HepG2 (cell line): ENCODE measurements around the gene FLAD1. TPM values are rescaled to one million over a fixed set of nuclear protein-coding genes. Genes with fewer than 3 reads are reported as not detected.

Experiments used
- ATF4 ChIP-seq, 2 experiments: fragments of 450-650 bp in 1 of 2; sonication (generic) in 1 of 2; formaldehyde crosslinking; IDR thresholded peaks; 2 replicates each; pipeline versions ENCODE4 v1.5.0 to v1.8.0; 2020 to 2022; ENCODE audit warnings: mild to moderate bottlenecking in 1 of 2, missing genetic modification reagents in 1 of 2
- FOSL1 ChIP-seq: sonication (generic); formaldehyde crosslinking; IDR thresholded peaks from 2 replicates; pipeline ENCODE4 v1.9.0; 2021; ENCODE audit warnings: missing genetic modification reagents, borderline replicate concordance
- GATA4 ChIP-seq: sonication (generic); IDR thresholded peaks from 2 replicates; pipeline ENCODE4 v1.6.1; 2016; ENCODE audit warnings: antibody characterized with exemption, low read depth, borderline replicate concordance
- HMGXB4 ChIP-seq, 2 experiments: sonication (generic) in 1 of 2; formaldehyde crosslinking in 1 of 2; IDR thresholded peaks; 2 replicates each; pipeline versions ENCODE4 v1.4.0 to v1.6.1; 2018 to 2020; ENCODE audit warnings: missing genetic modification reagents in 2 of 2, borderline replicate concordance in 1 of 2, low read depth in 1 of 2, mild to moderate bottlenecking in 1 of 2, missing biosample characterization in 1 of 2
- ISL2 ChIP-seq: sonication (generic); formaldehyde crosslinking; IDR thresholded peaks from 2 replicates; pipeline ENCODE4 v1.5.0; 2020; ENCODE audit warnings: missing genetic modification reagents
- JUND ChIP-seq: sonication (generic); formaldehyde crosslinking; IDR thresholded peaks from 2 replicates; pipeline ENCODE4 v1.8.0; 2022; ENCODE audit warnings: mild to moderate bottlenecking, missing genetic modification reagents
- KAT7 ChIP-seq: IDR thresholded peaks from 2 replicates; pipeline ENCODE4 v1.6.1; 2018; ENCODE audit warnings: borderline replicate concordance, missing compliant biosample characterization
- KLF12 ChIP-seq: sonication (generic); formaldehyde crosslinking; IDR thresholded peaks from 2 replicates; pipeline ENCODE4 v1.4.0; 2020; ENCODE audit warnings: missing genetic modification reagents, borderline replicate concordance
- PRMT3 ChIP-seq: sonication (generic); formaldehyde crosslinking; IDR thresholded peaks from 2 replicates; pipeline ENCODE4 v1.8.1; 2022; ENCODE audit warnings: low read depth, mild to moderate bottlenecking, moderate library complexity, missing genetic modification reagents, borderline replicate concordance
- RNF2 ChIP-seq: fragments of 450-650 bp; conservative IDR thresholded peaks from 2 replicates; pipeline ENCODE4 v1.6.1; 2016; ENCODE audit warnings: low read depth
- SAP130 ChIP-seq: IDR thresholded peaks from 2 replicates; pipeline ENCODE4 v1.6.1; 2016; ENCODE audit warnings: low read depth
- SRSF1 ChIP-seq: fragments of 200-400 bp; formaldehyde crosslinking; optimal IDR thresholded peaks from 2 replicates; pipeline ENCODE3; 2017; ENCODE audit warnings: mild to moderate bottlenecking, low read depth, low read length, moderate library complexity
- THRA ChIP-seq: sonication (generic); formaldehyde crosslinking; IDR thresholded peaks from 2 replicates; pipeline ENCODE4 v1.4.0; 2020; ENCODE audit warnings: missing genetic modification reagents, borderline replicate concordance
- ZIK1 ChIP-seq: sonication (generic); formaldehyde crosslinking; IDR thresholded peaks from 2 replicates; pipeline ENCODE4 v1.5.0; 2020; ENCODE audit warnings: mild to moderate bottlenecking, low read depth, missing genetic modification reagents, borderline replicate concordance
- ZMAT5 ChIP-seq: sonication (generic); formaldehyde crosslinking; IDR thresholded peaks from 2 replicates; pipeline ENCODE4 v1.5.0; 2020; ENCODE audit warnings: mild to moderate bottlenecking, low read depth, missing genetic modification reagents, borderline replicate concordance
- ZMYM4 ChIP-seq: sonication (generic); formaldehyde crosslinking; IDR thresholded peaks from 2 replicates; pipeline ENCODE4 v1.8.1; 2023; ENCODE audit warnings: mild to moderate bottlenecking, missing genetic modification reagents
- ZNF350 ChIP-seq: sonication (generic); formaldehyde crosslinking; IDR thresholded peaks from 2 replicates; pipeline ENCODE4 v1.4.0; 2020; ENCODE audit warnings: mild to moderate bottlenecking, low read depth, missing genetic modification reagents, borderline replicate concordance
- ZNF446 ChIP-seq: sonication (generic); formaldehyde crosslinking; IDR thresholded peaks from 2 replicates; pipeline ENCODE4 v1.5.0; 2020; ENCODE audit warnings: mild to moderate bottlenecking, missing genetic modification reagents
- ZNF468 ChIP-seq: sonication (generic); formaldehyde crosslinking; IDR thresholded peaks from 2 replicates; pipeline ENCODE4 v1.8.0; 2022; ENCODE audit warnings: mild to moderate bottlenecking, moderate library complexity, missing genetic modification reagents
- ZNF556 ChIP-seq: sonication (generic); formaldehyde crosslinking; IDR thresholded peaks from 2 replicates; pipeline ENCODE4 v1.4.0; 2020; ENCODE audit warnings: mild to moderate bottlenecking, missing genetic modification reagents, borderline replicate concordance
- ZNF772 ChIP-seq: sonication (generic); formaldehyde crosslinking; IDR thresholded peaks from 2 replicates; pipeline ENCODE4 v1.5.0; 2020; ENCODE audit warnings: mild to moderate bottlenecking, missing genetic modification reagents
- ZNF792 ChIP-seq: IDR thresholded peaks from 2 replicates; pipeline ENCODE4 v1.6.1; 2016
- ZNF839 ChIP-seq: sonication (generic); formaldehyde crosslinking; IDR thresholded peaks from 2 replicates; pipeline ENCODE4 v1.4.0; 2020; ENCODE audit warnings: missing genetic modification reagents, mild to moderate bottlenecking, borderline replicate concordance
- polyA plus RNA-seq, 8 experiments: library from polyadenylated mRNA; depleted of rRNA in 3 of 8; stranded (reverse) in 7 of 8; unstranded in 1 of 8; fragments of >200 nt; fragmentation: Illumina TruSeq in 4 of 8; extraction: Trizol in 4 of 8; gene quantifications; 2 replicates each; pipeline versions ENCODE4 v1.2.1 to v1.2.3, GENCODE V29; 2011 to 2016; ENCODE audit warnings: low read depth in 4 of 8, missing spikeins in 1 of 8, mixed read lengths in 1 of 8; ENCODE audit not compliant: insufficient read depth in 1 of 8
- total RNA-seq, 5 experiments: library from RNA; depleted of rRNA; stranded (reverse); fragments of >200 nt; fragmentation: Illumina TruSeq; extraction: Trizol; gene quantifications; 2 replicates each; pipeline ENCODE4 v1.2.3, GENCODE V29; 2016; ENCODE audit warnings: low read depth in 1 of 5
- TF ChIP-seq, protein P1 (sequence below): IDR thresholded peaks from 2 replicates; pipeline ENCODE4 v1.6.1; 2016; ENCODE audit warnings: mild to moderate bottlenecking, missing biosample characterization, missing genetic modification reagents

Gene FLAD1
- total and polyA plus RNA-seq, 2 of the 13 experiments (the other 11 are each of a cell fraction or from before 2014, with no cell fraction given), result 25.9 to 32.8 TPM

DNA sequence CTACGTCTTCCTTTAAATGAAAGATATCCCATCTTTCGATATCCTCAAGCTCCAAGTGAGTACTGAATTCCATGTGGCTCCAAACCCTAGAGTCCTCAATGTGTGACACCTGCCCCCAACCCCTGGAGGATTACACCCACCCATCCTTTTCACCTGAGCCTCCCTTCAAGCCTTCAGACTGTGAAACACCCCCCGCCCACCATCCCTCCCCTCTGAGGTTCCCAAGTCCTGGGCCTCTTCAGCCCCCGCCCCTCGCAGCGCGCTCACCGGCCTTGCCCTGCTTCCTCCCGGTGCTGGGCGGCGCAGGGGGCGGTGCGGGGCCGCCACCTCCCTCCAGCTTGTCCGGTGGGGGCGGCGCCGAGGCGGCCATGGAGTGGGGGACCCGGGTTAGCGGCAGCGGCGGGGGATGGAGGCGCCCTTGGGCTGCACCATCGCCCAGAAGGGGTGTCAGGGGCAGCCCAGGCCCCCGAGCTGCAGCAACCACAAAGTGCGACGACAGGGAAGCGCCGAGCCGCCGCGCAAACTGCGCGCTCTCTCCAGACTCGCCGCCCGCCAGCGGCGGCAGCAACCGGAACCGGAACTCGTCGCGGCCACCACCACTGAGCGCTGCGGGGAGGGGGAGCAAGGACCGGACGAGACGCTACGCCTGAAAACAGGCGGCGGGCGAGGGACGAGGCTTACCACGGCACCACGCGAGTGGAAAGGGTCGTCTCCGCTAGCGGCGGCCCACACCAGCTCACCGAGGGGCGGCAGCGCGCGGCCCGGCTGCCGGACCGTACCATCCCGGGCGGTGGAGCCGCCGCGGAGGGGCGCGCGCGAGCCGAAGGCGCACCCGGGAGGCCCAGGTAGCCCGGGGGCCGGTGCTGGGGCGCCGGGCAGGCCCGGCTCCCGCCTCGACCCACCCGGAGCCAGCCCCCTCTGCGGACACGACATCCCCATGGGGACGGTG lies 21.7 kb upstream of the FLAD1 start, which contains the start of gene PYGO2 (continued):
- TF ChIP-seq JUND, result peak; percentile 56; the same call in 1 of the 2 replicates
- peak; percentile 68 for TF ChIP-seq SRSF1
- TF ChIP-seq, protein P1, sequence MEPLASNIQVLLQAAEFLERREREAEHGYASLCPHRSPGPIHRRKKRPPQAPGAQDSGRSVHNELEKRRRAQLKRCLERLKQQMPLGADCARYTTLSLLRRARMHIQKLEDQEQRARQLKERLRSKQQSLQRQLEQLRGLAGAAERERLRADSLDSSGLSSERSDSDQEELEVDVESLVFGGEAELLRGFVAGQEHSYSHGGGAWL, result no peak
- TF ChIP-seq ZIK1 (CRISPR knock-in tag), result no peak
- peak; percentile 56; the same call in 1 of the 2 replicates for TF ChIP-seq KLF12
- TF ChIP-seq ZNF772 (CRISPR knock-in tag), result peak; percentile 89
- TF ChIP-seq HMGXB4 (CRISPR knock-in tag; IDR thresholded peaks at IDR 0.05; ENCODE audit: borderline replicate concordance in 1 of 2, low read depth in 1 of 2), result peak; percentile 41 to 96; a peak in 3 of 4 replicates
- TF ChIP-seq RNF2, result no peak; the same call in 1 of the 2 replicates
- peak; percentile 89 for TF ChIP-seq SAP130 (CRISPR knock-in tag)
- TF ChIP-seq ZNF446 (CRISPR knock-in tag), result no peak
- TF ChIP-seq GATA4, result peak; percentile 27; the same call in 1 of the 2 replicates
- TF ChIP-seq ISL2 (CRISPR knock-in tag), result peak; percentile 72
- peak; percentile 40; the same call in 1 of the 2 replicates for TF ChIP-seq KAT7 (CRISPR knock-in tag)
- peak; percentile 60; the same call in 1 of the 2 replicates for TF ChIP-seq ZNF556 (CRISPR knock-in tag)
- peak in 1 of 2 experiments; percentile 20; a peak in 1 of 4 replicates for TF ChIP-seq ATF4 (CRISPR knock-in tag; IDR thresholded peaks at IDR 0.05)
- TF ChIP-seq ZNF792 (CRISPR knock-in tag), result no peak
- no peak for TF ChIP-seq FOSL1 (CRISPR knock-in tag)
- no peak for TF ChIP-seq ZNF468 (CRISPR knock-in tag)
- TF ChIP-seq ZMYM4 (CRISPR knock-in tag), result peak; percentile 73
- no peak for TF ChIP-seq PRMT3
- no peak for TF ChIP-seq ZMAT5 (CRISPR knock-in tag)
- TF ChIP-seq ZNF839, result peak; percentile 46; the same call in 1 of the 2 replicates
- 0 out of 2 replicates have a peak, but pooled peaks have one; percentile 37 for TF ChIP-seq ZNF350 (CRISPR knock-in tag)
- peak; percentile 37; the same call in 1 of the 2 replicates for TF ChIP-seq THRA (CRISPR knock-in tag)
